H1 (cell line): Measurements from ENCODE around the gene SMIM41. TPM values are rescaled to one million over a fixed set of nuclear protein-coding genes. Genes with fewer than 3 reads are reported as not detected.

Experiments
- ATF2 ChIP-seq: IDR thresholded peaks from 2 replicates; pipeline ENCODE4 v1.6.1; 2012; ENCODE audit warnings: low read length, inconsistent platforms
- CBX5 ChIP-seq: fragments of 300-800, 300-1000 bp; sonication (generic); IDR thresholded peaks from 2 replicates; pipeline ENCODE4 v1.7.1; 2016; ENCODE audit warnings: antibody characterized with exemption, low read length, low read depth
- CBX8 ChIP-seq: fragments of 300-800, 300-1000 bp; sonication (generic); IDR thresholded peaks from 2 replicates; pipeline ENCODE4 v1.7.1; 2016; ENCODE audit warnings: low read depth, low read length, borderline replicate concordance
- CHD1 ChIP-seq: IDR thresholded peaks from 2 replicates; pipeline ENCODE4 v1.6.1; 2012; ENCODE audit warnings: low read depth, low read length, improper control_type of control experiment
- CHD2 ChIP-seq: IDR thresholded peaks from 2 replicates; pipeline ENCODE4 v1.6.1; 2012; ENCODE audit warnings: low read length, improper control_type of control experiment
- EP300 ChIP-seq, 2 experiments: IDR thresholded peaks; 1 replicate in 1 of 2; 2 replicates in 1 of 2; pipeline ENCODE4 v1.6.1; 2011 to 2012; ENCODE audit warnings: low read depth in 2 of 2, low read length in 2 of 2, mild to moderate bottlenecking in 2 of 2, borderline replicate concordance in 1 of 2, inconsistent platforms in 1 of 2, moderate library complexity in 1 of 2
- JUND ChIP-seq: IDR thresholded peaks from 2 replicates; pipeline ENCODE4 v1.6.1; 2011; ENCODE audit warnings: mild to moderate bottlenecking, improper control_type of control experiment, low read length
- KDM4A ChIP-seq: IDR thresholded peaks from one replicate; pipeline ENCODE4 v1.7.1; 2012; ENCODE audit warnings: low read depth, mild to moderate bottlenecking, moderate library complexity, low read length, inconsistent platforms; ENCODE audit not compliant: severe bottlenecking
- MAFK ChIP-seq: IDR thresholded peaks from 2 replicates; pipeline ENCODE4 v1.6.1; 2012; ENCODE audit warnings: low read depth, mild to moderate bottlenecking, improper control_type of control experiment, low read length
- MAX ChIP-seq: IDR thresholded peaks from 2 replicates; pipeline ENCODE4 v1.6.1; 2012; ENCODE audit warnings: inconsistent platforms
- NANOG ChIP-seq: IDR thresholded peaks from 2 replicates; pipeline ENCODE4 v1.6.1; 2011; ENCODE audit warnings: low read length, low read depth, mild to moderate bottlenecking, inconsistent platforms; ENCODE audit not compliant: insufficient read depth, poor library complexity, severe bottlenecking
- NRF1 ChIP-seq: IDR thresholded peaks from 2 replicates; pipeline ENCODE4 v1.6.1; 2011; ENCODE audit warnings: mild to moderate bottlenecking, low read depth, low read length, improper control_type of control experiment
- PHF8 ChIP-seq: fragments of 200-600 bp; sonication (generic); conservative IDR thresholded peaks from 2 replicates; pipeline ENCODE4 v1.7.1; 2012; ENCODE audit warnings: low read depth, mild to moderate bottlenecking, inconsistent platforms, low read length, moderate library complexity
- RNF2 ChIP-seq: fragments of 200-900, 300-1000 bp; sonication (generic); IDR thresholded peaks from 2 replicates; pipeline ENCODE4 v1.7.1; 2016; ENCODE audit warnings: borderline replicate concordance, low read depth, mild to moderate bottlenecking, antibody characterized with exemption, low read length; ENCODE audit not compliant: poor library complexity, severe bottlenecking; ENCODE audit errors: missing control alignments
- RXRA ChIP-seq: IDR thresholded peaks from 2 replicates; pipeline ENCODE4 v1.6.1; 2011; ENCODE audit warnings: low read depth, mild to moderate bottlenecking, low read length, moderate library complexity; ENCODE audit not compliant: insufficient read depth
- SAP30 ChIP-seq: fragments of 300-600 bp; sonication (generic); IDR thresholded peaks from 2 replicates; pipeline ENCODE4 v1.7.1; 2012; ENCODE audit warnings: low read length, moderate library complexity, mild to moderate bottlenecking, inconsistent platforms; ENCODE audit not compliant: insufficient read depth, insufficient replicate concordance
- SIRT6 ChIP-seq: IDR thresholded peaks from one replicate; pipeline ENCODE4 v1.7.1; 2012; ENCODE audit warnings: low read length, inconsistent platforms
- SRF ChIP-seq: IDR thresholded peaks from 2 replicates; pipeline ENCODE4 v1.6.1; 2011; ENCODE audit warnings: mild to moderate bottlenecking, low read depth, low read length, moderate library complexity
- TAF7 ChIP-seq: optimal IDR thresholded peaks from 2 replicates; pipeline ENCODE3; 2011; ENCODE audit warnings: low read depth, mild to moderate bottlenecking, inconsistent platforms, low read length, moderate library complexity, borderline replicate concordance
- TEAD4 ChIP-seq: IDR thresholded peaks from 2 replicates; pipeline ENCODE4 v1.6.1; 2012; ENCODE audit warnings: low read depth, low read length, inconsistent platforms, mixed read lengths
- USF2 ChIP-seq: IDR thresholded peaks from 2 replicates; pipeline ENCODE4 v1.6.1; 2011; ENCODE audit warnings: low read length, improper control_type of control experiment
- YY1 ChIP-seq: IDR thresholded peaks from 2 replicates; pipeline ENCODE4 v1.6.1; 2011; ENCODE audit warnings: low read depth, mild to moderate bottlenecking, low read length
- polyA plus RNA-seq, 7 experiments: library from polyadenylated mRNA; depleted of rRNA in 3 of 7; stranded (reverse) in 5 of 7; unstranded in 2 of 7; fragments of >200 nt in 5 of 7; fragments of 200-250 nt in 2 of 7; gene quantifications; 1 replicate in 5 of 7; 2 replicates in 1 of 7; 4 replicates in 1 of 7; pipeline versions ENCODE4 v1.2.1 to v1.2.3, GENCODE V29; 2011 to 2013; ENCODE audit warnings: missing spikeins in 2 of 7, mixed read lengths in 2 of 7
- total RNA-seq: library from RNA; stranded (reverse); fragmentation: NEBNext Ultra II Directional; extraction: Animal tissue kit (Norgen Biotek cat#: 25700); gene quantifications from 2 replicates; pipeline ENCODE4 v1.2.1, GENCODE V29; 2021

Gene SMIM41
- total and polyA plus RNA-seq, 2 of the 8 experiments (the other 6 are each of a cell fraction or from before 2014, with no cell fraction given) = 0.28 to 0.98 TPM

GRCh38 chr12:52125476-52125900, 46.0 kb downstream of the SMIM41 start (continued):
- TF ChIP-seq MAFK (no peak), EP300 (IDR thresholded peaks at IDR 0.05; ENCODE audit: borderline replicate concordance in 1 of 2, low read depth in 2 of 2, low read length in 2 of 2) (peak in 1 of 2 experiments; percentile 68; a peak in 1 of 3 replicates), TEAD4 (no peak), CHD2 (no peak), CBX5 (no peak), PHF8 (no peak), ATF2 (no peak), NRF1 (no peak), RNF2 (no peak), SIRT6 (no peak), KDM4A (no peak), TAF7 (peak; percentile 80), SRF (no peak), YY1 (peak; percentile 72; the same call in 1 of the 2 replicates), MAX (no peak), RXRA (no peak), JUND (no peak), CHD1 (no peak), CBX8 (no peak), USF2 (no peak), NANOG (no peak), SAP30 (no peak)
